ENCODE measurements around the gene HIVEP3.

DNA sequence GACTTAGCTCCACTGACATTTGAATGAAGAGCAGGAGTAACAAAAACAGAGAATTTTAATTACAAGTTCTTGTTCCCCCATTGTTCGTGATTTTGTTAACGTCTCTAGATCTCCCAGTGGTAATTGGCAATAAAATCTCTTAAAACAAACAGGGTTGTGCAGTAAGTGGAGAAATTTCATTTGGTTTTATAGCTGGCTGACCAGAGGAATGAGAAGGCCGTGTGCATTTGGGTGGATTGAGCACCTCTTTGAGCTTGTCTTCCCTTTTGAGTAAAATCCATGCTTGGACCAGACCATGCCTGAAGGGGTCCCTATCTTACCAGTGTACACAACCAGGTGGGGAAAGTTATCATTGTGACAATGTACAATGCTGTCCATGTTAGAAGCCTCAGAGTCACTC is 137.8 kb downstream of the HIVEP3 start:
- TF ChIP-seq, protein P1, sequence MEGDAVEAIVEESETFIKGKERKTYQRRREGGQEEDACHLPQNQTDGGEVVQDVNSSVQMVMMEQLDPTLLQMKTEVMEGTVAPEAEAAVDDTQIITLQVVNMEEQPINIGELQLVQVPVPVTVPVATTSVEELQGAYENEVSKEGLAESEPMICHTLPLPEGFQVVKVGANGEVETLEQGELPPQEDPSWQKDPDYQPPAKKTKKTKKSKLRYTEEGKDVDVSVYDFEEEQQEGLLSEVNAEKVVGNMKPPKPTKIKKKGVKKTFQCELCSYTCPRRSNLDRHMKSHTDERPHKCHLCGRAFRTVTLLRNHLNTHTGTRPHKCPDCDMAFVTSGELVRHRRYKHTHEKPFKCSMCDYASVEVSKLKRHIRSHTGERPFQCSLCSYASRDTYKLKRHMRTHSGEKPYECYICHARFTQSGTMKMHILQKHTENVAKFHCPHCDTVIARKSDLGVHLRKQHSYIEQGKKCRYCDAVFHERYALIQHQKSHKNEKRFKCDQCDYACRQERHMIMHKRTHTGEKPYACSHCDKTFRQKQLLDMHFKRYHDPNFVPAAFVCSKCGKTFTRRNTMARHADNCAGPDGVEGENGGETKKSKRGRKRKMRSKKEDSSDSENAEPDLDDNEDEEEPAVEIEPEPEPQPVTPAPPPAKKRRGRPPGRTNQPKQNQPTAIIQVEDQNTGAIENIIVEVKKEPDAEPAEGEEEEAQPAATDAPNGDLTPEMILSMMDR (IDR thresholded peaks at IDR 0.05): no peak
- TF ChIP-seq POLR2A (IDR thresholded peaks at IDR 0.05): no peak
